Endothelial cell of umbilical vein (primary cell): ENCODE results near the gene IGFBP6. TPM values are rescaled to one million over a fixed set of nuclear protein-coding genes. Genes with fewer than 3 reads are reported as not detected.

Experiments
- BruUV-seq: library from RNA; stranded (reverse); fragments of 400-500 nt; replicated peaks from 2 replicates; lab custom pipeline; 2021; lab: Mats Ljungman, UMichigan
- CTCF ChIA-PET: fragments of 300-600, 350-600 bp; sonication (Branson Sonifier 250); formaldehyde crosslinking; loops from one replicate; lab custom pipeline; 2021; ENCODE audit warnings: antibody characterized with exemption, inconsistent platforms; lab: Charles Lee
- POLR2A ChIA-PET: fragments of 300-600, 350-600 bp; sonication (Branson Sonifier 250); formaldehyde crosslinking; loops from one replicate; lab custom pipeline; 2021; ENCODE audit warnings: antibody characterized with exemption, inconsistent platforms; lab: Charles Lee
- DNase-seq: peaks from one replicate; pipeline ENCODE4 v3.0.0-alpha.2; 2011; ENCODE audit warnings: low read depth, low spot score
- FAIRE-seq: peaks from 2 replicates; lab custom pipeline; 2011; peaks lifted over from hg19 to GRCh38; lab: Jason Lieb, UNC
- H2AFZ ChIP-seq: 2 replicates; pipeline ENCODE4 v1.6.0; 2012; ENCODE audit warnings: low read depth, low read length, control low read depth, inconsistent platforms
- H3K27ac ChIP-seq: 2 replicates; pipeline ENCODE4 v1.5.1; 2011; ENCODE audit warnings: low read depth, mild to moderate bottlenecking, control low read depth, low read length, moderate library complexity; ENCODE audit not compliant: insufficient read depth
- H3K27me3 ChIP-seq, 2 experiments: 2 replicates each; pipeline versions ENCODE4 v1.6.0 to v1.6.1; 2011; ENCODE audit warnings: low read length in 2 of 2, mixed read lengths in 1 of 2; ENCODE audit not compliant: control insufficient read depth in 2 of 2, insufficient read depth in 2 of 2
- H3K36me3 ChIP-seq, 2 experiments: 2 replicates in 1 of 2; 3 replicates in 1 of 2; pipeline ENCODE4 v1.5.1; 2011; ENCODE audit warnings: low read length in 2 of 2, mild to moderate bottlenecking in 1 of 2, moderate library complexity in 1 of 2; ENCODE audit not compliant: control insufficient read depth in 2 of 2, insufficient read depth in 2 of 2; ENCODE audit errors: extremely low read depth in 1 of 2
- H3K4me1 ChIP-seq: 3 replicates; pipeline ENCODE4 v1.5.1; 2011; ENCODE audit warnings: mild to moderate bottlenecking, low read length; ENCODE audit not compliant: control insufficient read depth, insufficient read depth; ENCODE audit errors: extremely low read depth
- H3K4me2 ChIP-seq: 2 replicates; pipeline ENCODE4 v1.6.1; 2011; ENCODE audit warnings: low read length, control low read depth, mixed read lengths; ENCODE audit not compliant: insufficient read depth
- H3K4me3 ChIP-seq, 3 experiments: fragments of 200-600 bp in 1 of 3; sonication (generic), shearing (Covaris generic) in 1 of 3; replicated peaks in 1 of 3; 2 replicates each; pipeline ENCODE4 v1.5.1; 2011 to 2016; ENCODE audit warnings: control low read depth in 3 of 3, low read length in 3 of 3, mild to moderate bottlenecking in 2 of 3, inconsistent platforms in 1 of 3, low read depth in 1 of 3, moderate library complexity in 1 of 3; ENCODE audit not compliant: insufficient read depth in 1 of 3
- H3K79me2 ChIP-seq: 2 replicates; pipeline ENCODE4 v1.6.0; 2012; ENCODE audit warnings: low read length, inconsistent platforms; ENCODE audit not compliant: control insufficient read depth, insufficient read depth
- H3K9ac ChIP-seq: replicated peaks from 2 replicates; pipeline ENCODE3; 2011; ENCODE audit warnings: low read length, control low read depth; ENCODE audit not compliant: insufficient read depth; ENCODE audit errors: extremely low read depth
- H3K9me1 ChIP-seq: replicated peaks from 3 replicates; pipeline ENCODE4 v1.6.0; 2011; ENCODE audit warnings: mild to moderate bottlenecking, low read length; ENCODE audit not compliant: control insufficient read depth, insufficient read depth; ENCODE audit errors: extremely low read depth
- H3K9me3 ChIP-seq: replicated peaks from 2 replicates; pipeline ENCODE4 v1.5.1; 2012; ENCODE audit warnings: low read length, inconsistent platforms; ENCODE audit not compliant: control insufficient read depth, insufficient read depth
- H4K20me1 ChIP-seq: replicated peaks from 2 replicates; pipeline ENCODE3; 2011; ENCODE audit warnings: mild to moderate bottlenecking, low read length; ENCODE audit not compliant: control insufficient read depth, insufficient read depth; ENCODE audit errors: extremely low read depth
- EZH2 ChIP-seq: IDR thresholded peaks from 2 replicates; pipeline ENCODE4 v1.6.1; 2012; ENCODE audit warnings: borderline replicate concordance, low read depth, mild to moderate bottlenecking, moderate library complexity, low read length, inconsistent platforms; ENCODE audit not compliant: severe bottlenecking
- FOS ChIP-seq: IDR thresholded peaks from 2 replicates; pipeline ENCODE4 v1.6.1; 2011; ENCODE audit warnings: mild to moderate bottlenecking, low read length, moderate library complexity, borderline replicate concordance; ENCODE audit not compliant: insufficient read depth
- GATA2 ChIP-seq: IDR thresholded peaks from 2 replicates; pipeline ENCODE4 v1.7.0; 2011; ENCODE audit warnings: low read depth, mild to moderate bottlenecking, moderate library complexity, mixed read lengths, low read length; ENCODE audit not compliant: insufficient read length, insufficient read depth
- JUN ChIP-seq: IDR thresholded peaks from 2 replicates; pipeline ENCODE4 v1.6.1; 2011; ENCODE audit warnings: borderline replicate concordance, low read depth; ENCODE audit not compliant: insufficient read length, insufficient read depth
- MYC ChIP-seq: IDR thresholded peaks from one replicate; pipeline ENCODE4 v1.6.1; 2011; ENCODE audit warnings: mild to moderate bottlenecking, low read depth, low read length
- POLR2A ChIP-seq: IDR thresholded peaks from 2 replicates; pipeline ENCODE4 v1.6.1; 2012; ENCODE audit warnings: low read depth, mild to moderate bottlenecking, control low read depth, low read length
- POLR2AphosphoS5 ChIP-seq: IDR thresholded peaks from 2 replicates; pipeline ENCODE4 v1.6.1; 2012; ENCODE audit warnings: low read depth, mild to moderate bottlenecking, control low read depth, low read length, moderate library complexity; ENCODE audit not compliant: insufficient read depth
- dilution Hi-C: fragments of 300-500 bp; cut with MboI; formaldehyde crosslinking; loops from one replicate; pipeline ENCODE4 v1.15.0; 2019; ENCODE audit warnings: low sequenced_read_pairs; ENCODE audit not compliant: extremely low pct_ligation_motif_present
- intact Hi-C: fragments of 100-400 bp; cut with micrococcal nuclease; formaldehyde crosslinking; loops from one replicate; pipeline ENCODE4 v1.10.0; 2022
- polyA plus RNA-seq, 4 experiments: library from polyadenylated mRNA; depleted of rRNA in 3 of 4; stranded (reverse) in 3 of 4; unstranded in 1 of 4; fragments of >200 nt; gene quantifications; 2 replicates each; pipeline versions ENCODE4 v1.2.1 to v1.2.3, GENCODE V29; 2011 to 2012; ENCODE audit warnings: missing spikeins in 1 of 4
- total RNA-seq: library from RNA; stranded (reverse); gene quantifications from 2 replicates; pipeline ENCODE4 v1.2.3, GENCODE V29; 2021
- TF ChIP-seq, protein P1 (sequence below): IDR thresholded peaks from 2 replicates; pipeline ENCODE4 v1.6.1; 2011; ENCODE audit not compliant: insufficient read depth, insufficient read length
- TF ChIP-seq, protein P2 (sequence below), 2 donors: IDR thresholded peaks; 1 replicate in 1 of 2; 2 replicates in 1 of 2; pipeline ENCODE4 v1.5.1; 2011; ENCODE audit warnings: low read length in 2 of 2, mild to moderate bottlenecking in 2 of 2, moderate library complexity in 2 of 2, control low read depth in 1 of 2, inconsistent platforms in 1 of 2, low read depth in 1 of 2; ENCODE audit not compliant: insufficient read depth in 1 of 2; ENCODE audit errors: extremely low read depth in 1 of 2

Gene IGFBP6
- total and polyA plus RNA-seq, 2 donors (not counting 3 experiments of a cell fraction or from before 2014, with no cell fraction given): 14.1 to 18.2 TPM

DNA sequence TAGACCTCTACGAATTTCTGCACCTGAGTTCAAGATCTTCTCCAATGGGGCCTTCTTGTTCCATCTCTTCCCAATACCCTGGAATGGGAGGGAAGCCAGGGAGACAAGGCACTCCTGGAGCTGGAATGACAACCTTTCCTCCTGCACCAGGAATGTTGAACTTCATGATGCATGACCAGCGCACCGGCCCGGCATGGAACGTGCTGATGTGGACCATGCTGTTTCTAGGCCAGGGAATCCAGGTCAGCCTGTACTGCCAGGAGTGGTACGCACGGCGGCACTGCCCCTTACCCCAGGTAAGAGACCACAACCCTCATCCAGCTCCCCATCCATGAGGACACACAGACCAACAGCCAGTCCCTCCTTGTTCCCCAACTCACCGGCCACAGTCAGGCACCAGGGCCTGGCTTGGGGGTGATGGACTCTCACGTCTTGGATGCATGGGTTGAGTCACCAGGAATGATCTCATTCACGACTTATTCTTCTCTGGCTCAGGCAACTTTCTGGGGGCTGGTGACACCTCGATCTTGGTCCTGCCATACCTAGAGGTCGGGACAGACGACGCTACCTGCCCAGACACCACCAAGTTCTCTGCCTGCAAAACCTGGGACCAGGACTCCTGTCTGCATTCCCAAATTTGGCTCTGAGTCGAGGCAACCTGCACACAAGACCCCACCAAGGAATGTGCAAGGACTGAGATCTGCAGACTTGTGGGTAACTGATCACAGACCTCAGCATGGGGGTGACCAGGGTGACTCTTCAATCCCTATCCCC, 26.3 kb downstream of the IGFBP6 start:
- intact Hi-C loops: no loop called here
- Histone ChIP-seq H3K9me1 (no peaks in the 10 kb centered on the region), H2AFZ (no peak overlapping the region), H4K20me1 (no peaks in the 10 kb centered on the region), H3K4me2 (no peak overlapping the region), H3K9me3 (no peaks in the 10 kb centered on the region), H3K9ac (no peak overlapping the region), H3K4me3 (no peak overlapping the region), H3K79me2 (no peaks in the 10 kb centered on the region), H3K36me3 (no peaks in the 10 kb centered on the region), H3K27ac (no peak overlapping the region), H3K27me3 (peaks cover 3 to 5% of the 10 kb centered on the region in 2 experiments), H3K4me1 (no peaks in the 10 kb centered on the region)
- ChIA-PET POLR2A (no interaction called here), CTCF (no interaction called here)
- FAIRE-seq: no peak
- dilution Hi-C loops: no loop called here
- TF ChIP-seq, protein P1, sequence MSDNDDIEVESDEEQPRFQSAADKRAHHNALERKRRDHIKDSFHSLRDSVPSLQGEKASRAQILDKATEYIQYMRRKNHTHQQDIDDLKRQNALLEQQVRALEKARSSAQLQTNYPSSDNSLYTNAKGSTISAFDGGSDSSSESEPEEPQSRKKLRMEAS: no peak
- no TSS peak for BruUV-seq
- no peak for DNase-seq

DNA sequence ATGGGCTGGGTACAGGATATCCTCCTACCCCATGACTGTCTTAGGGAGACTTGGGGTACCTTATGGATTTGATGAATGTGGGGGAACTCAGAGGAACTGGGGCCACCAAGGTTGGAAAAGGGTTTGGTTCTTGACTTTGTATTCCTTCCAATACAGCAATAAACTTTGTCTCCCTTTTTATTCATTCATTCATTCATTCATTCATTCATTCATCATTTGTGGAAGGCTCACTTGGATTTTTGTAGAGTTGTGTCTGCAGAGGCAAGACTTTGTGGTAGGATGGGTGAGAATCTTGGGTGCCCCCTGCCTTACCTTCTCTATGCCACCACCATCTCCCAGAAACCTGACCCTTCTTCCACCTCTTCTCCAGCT, 26.9 kb downstream of the IGFBP6 start:
- FAIRE-seq: no peak
- no TSS peak for BruUV-seq
- CTCF ChIA-PET: no interaction called here

More for the DNA sequence above, 26.9 kb downstream of the IGFBP6 start:
- no peak overlapping the region for H3K27ac ChIP-seq
- no peaks in the 10 kb centered on the region for H3K36me3 ChIP-seq
- H3K9ac ChIP-seq: no peak overlapping the region
- H3K4me2 ChIP-seq: no peak overlapping the region
- H3K79me2 ChIP-seq: no peaks in the 10 kb centered on the region
- dilution Hi-C loops (no loop called here), intact Hi-C loops (no loop called here)
- no peak for DNase-seq
- POLR2A ChIA-PET: no interaction called here
- no peaks in the 10 kb centered on the region for H3K9me3 ChIP-seq
- H3K4me3 ChIP-seq: no peak overlapping the region
- H2AFZ ChIP-seq: no peak overlapping the region
- H4K20me1 ChIP-seq: no peaks in the 10 kb centered on the region
- H3K9me1 ChIP-seq: no peaks in the 10 kb centered on the region
- peaks cover 3 to 7% of the 10 kb centered on the region in 2 experiments for H3K27me3 ChIP-seq
- TF ChIP-seq POLR2A (no peak), JUN (no peak), POLR2AphosphoS5 (no peak), MYC (no peak), GATA2 (no peak), FOS (no peak), EZH2 (no peak)
- TF ChIP-seq, protein P1: no peak
- TF ChIP-seq, protein P2, sequence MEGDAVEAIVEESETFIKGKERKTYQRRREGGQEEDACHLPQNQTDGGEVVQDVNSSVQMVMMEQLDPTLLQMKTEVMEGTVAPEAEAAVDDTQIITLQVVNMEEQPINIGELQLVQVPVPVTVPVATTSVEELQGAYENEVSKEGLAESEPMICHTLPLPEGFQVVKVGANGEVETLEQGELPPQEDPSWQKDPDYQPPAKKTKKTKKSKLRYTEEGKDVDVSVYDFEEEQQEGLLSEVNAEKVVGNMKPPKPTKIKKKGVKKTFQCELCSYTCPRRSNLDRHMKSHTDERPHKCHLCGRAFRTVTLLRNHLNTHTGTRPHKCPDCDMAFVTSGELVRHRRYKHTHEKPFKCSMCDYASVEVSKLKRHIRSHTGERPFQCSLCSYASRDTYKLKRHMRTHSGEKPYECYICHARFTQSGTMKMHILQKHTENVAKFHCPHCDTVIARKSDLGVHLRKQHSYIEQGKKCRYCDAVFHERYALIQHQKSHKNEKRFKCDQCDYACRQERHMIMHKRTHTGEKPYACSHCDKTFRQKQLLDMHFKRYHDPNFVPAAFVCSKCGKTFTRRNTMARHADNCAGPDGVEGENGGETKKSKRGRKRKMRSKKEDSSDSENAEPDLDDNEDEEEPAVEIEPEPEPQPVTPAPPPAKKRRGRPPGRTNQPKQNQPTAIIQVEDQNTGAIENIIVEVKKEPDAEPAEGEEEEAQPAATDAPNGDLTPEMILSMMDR (IDR thresholded peaks at IDR 0.05; ENCODE audit: extremely low read depth in 1 of 2, insufficient read depth in 1 of 2, low read depth in 1 of 2, low read length in 2 of 2): no peak
- no peaks in the 10 kb centered on the region for H3K4me1 ChIP-seq
